ENCODE data around the gene ALMS1. TPM values are rescaled to one million over a fixed set of nuclear protein-coding genes. Genes with fewer than 3 reads are reported as not detected.

ALMS1 gene
- total and polyA plus RNA-seq, 2 donors (not counting 3 experiments of a cell fraction or from before 2014, with no cell fraction given): 5.7 to 15.4 TPM

- no peak overlapping the region for H2AFZ ChIP-seq (ENCODE audit: low read depth, low read length)
- H3K9me3 ChIP-seq (replicated peaks; ENCODE audit: control insufficient read depth, insufficient read depth, low read length): no peaks in the 10 kb centered on the region
- H3K27me3 ChIP-seq (ENCODE audit: control insufficient read depth in 2 of 2, insufficient read depth in 2 of 2, low read length in 2 of 2): peaks cover 12 to 17% of the 10 kb centered on the region in 2 experiments
- no peak overlapping the region for H3K4me3 ChIP-seq (replicated peaks in 1 of 3; ENCODE audit: insufficient read depth in 1 of 3, low read depth in 1 of 3, low read length in 3 of 3)
- intact Hi-C loops (cut with micrococcal nuclease): no loop called here
- DNase-seq (ENCODE audit: low read depth, low spot score) (no peak), FAIRE-seq (no peak)
- ChIA-PET CTCF (interaction anchor here (2.9 kb wide), 1 partner anchor 10 kb away, joined by 20 read pairs; no protein-coding TSS in a partner anchor), POLR2A (no interaction called here)
- no TSS peak for BruUV-seq (replicated peaks)
- no peaks in the 10 kb centered on the region for H3K79me2 ChIP-seq (ENCODE audit: control insufficient read depth, insufficient read depth, low read length)
- no peaks in the 10 kb centered on the region for H3K4me1 ChIP-seq (ENCODE audit: control insufficient read depth, extremely low read depth, insufficient read depth, low read length)
- H3K36me3 ChIP-seq (ENCODE audit: control insufficient read depth in 2 of 2, extremely low read depth in 1 of 2, insufficient read depth in 2 of 2, low read length in 2 of 2): no peaks in the 10 kb centered on the region
- no peak overlapping the region for H3K4me2 ChIP-seq (ENCODE audit: insufficient read depth, low read length)
- H3K27ac ChIP-seq (ENCODE audit: insufficient read depth, low read depth, low read length): no peak overlapping the region
- dilution Hi-C loops (cut with MboI; ENCODE audit: extremely low pct_ligation_motif_present, low sequenced_read_pairs): no loop called here
- no peak for TF ChIP-seq FOS (IDR thresholded peaks at IDR 0.05; ENCODE audit: borderline replicate concordance, insufficient read depth, low read length)
- no peak for TF ChIP-seq POLR2A (IDR thresholded peaks at IDR 0.05; ENCODE audit: low read depth, low read length)
- TF ChIP-seq GATA2 (IDR thresholded peaks at IDR 0.05; ENCODE audit: insufficient read depth, insufficient read length, low read depth, low read length): no peak
- H4K20me1 ChIP-seq (replicated peaks; ENCODE audit: control insufficient read depth, extremely low read depth, insufficient read depth, low read length): no peaks in the 10 kb centered on the region
- H3K9ac ChIP-seq (replicated peaks; ENCODE audit: extremely low read depth, insufficient read depth, low read length): no peak overlapping the region
- no peaks in the 10 kb centered on the region for H3K9me1 ChIP-seq (replicated peaks; ENCODE audit: control insufficient read depth, extremely low read depth, insufficient read depth, low read length)
Measured at GRCh38 chr2:73370348-73370747, 15.3 kb upstream of the ALMS1 start.

GRCh38 chr2:73373344-73373743 is 12.3 kb upstream of the ALMS1 start:
- CTCF ChIA-PET: interaction anchor here (1.6 kb wide), 1 partner anchor 13 kb away, joined by 5 read pairs; no protein-coding TSS in a partner anchor
- POLR2A ChIA-PET: no interaction called here
- no peak overlapping the region for H3K9ac ChIP-seq (replicated peaks; ENCODE audit: extremely low read depth, insufficient read depth, low read length)

More at GRCh38 chr2:73373344-73373743, 12.3 kb upstream of the ALMS1 start:
- H3K4me3 ChIP-seq (replicated peaks in 1 of 3; ENCODE audit: insufficient read depth in 1 of 3, low read depth in 1 of 3, low read length in 3 of 3): no peak overlapping the region
- H3K36me3 ChIP-seq (ENCODE audit: control insufficient read depth in 2 of 2, extremely low read depth in 1 of 2, insufficient read depth in 2 of 2, low read length in 2 of 2): no peaks in the 10 kb centered on the region
- intact Hi-C loops (cut with micrococcal nuclease): no loop called here
- H3K9me1 ChIP-seq (replicated peaks; ENCODE audit: control insufficient read depth, extremely low read depth, insufficient read depth, low read length): no peaks in the 10 kb centered on the region
- peaks cover 14 to 18% of the 10 kb centered on the region in 2 experiments for H3K27me3 ChIP-seq (ENCODE audit: control insufficient read depth in 2 of 2, insufficient read depth in 2 of 2, low read length in 2 of 2)
- no peak overlapping the region for H3K27ac ChIP-seq (ENCODE audit: insufficient read depth, low read depth, low read length)
- no peaks in the 10 kb centered on the region for H3K4me1 ChIP-seq (ENCODE audit: control insufficient read depth, extremely low read depth, insufficient read depth, low read length)
- H2AFZ ChIP-seq (ENCODE audit: low read depth, low read length): no peak overlapping the region
- dilution Hi-C loops (cut with MboI; ENCODE audit: extremely low pct_ligation_motif_present, low sequenced_read_pairs): no loop called here
- no peaks in the 10 kb centered on the region for H4K20me1 ChIP-seq (replicated peaks; ENCODE audit: control insufficient read depth, extremely low read depth, insufficient read depth, low read length)
- H3K9me3 ChIP-seq (replicated peaks; ENCODE audit: control insufficient read depth, insufficient read depth, low read length): no peaks in the 10 kb centered on the region
- BruUV-seq (replicated peaks): no TSS peak
- H3K4me2 ChIP-seq (ENCODE audit: insufficient read depth, low read length): no peak overlapping the region
- H3K79me2 ChIP-seq (ENCODE audit: control insufficient read depth, insufficient read depth, low read length): no peaks in the 10 kb centered on the region
- DNase-seq (ENCODE audit: low read depth, low spot score) (no peak), FAIRE-seq (no peak)
- TF ChIP-seq MYC (IDR thresholded peaks at IDR 0.05; ENCODE audit: low read depth, low read length): no peak
- TF ChIP-seq CTCF (IDR thresholded peaks at IDR 0.05; ENCODE audit: extremely low read depth in 1 of 2, insufficient read depth in 1 of 2, low read depth in 1 of 2, low read length in 2 of 2): no peak
- no peak for TF ChIP-seq MAX (IDR thresholded peaks at IDR 0.05; ENCODE audit: insufficient read depth, insufficient read length)
- no peak for TF ChIP-seq FOS (IDR thresholded peaks at IDR 0.05; ENCODE audit: borderline replicate concordance, insufficient read depth, low read length)
- no peak for TF ChIP-seq EZH2 (IDR thresholded peaks at IDR 0.05; ENCODE audit: borderline replicate concordance, low read depth, low read length, severe bottlenecking)
- no peak for TF ChIP-seq GATA2 (IDR thresholded peaks at IDR 0.05; ENCODE audit: insufficient read depth, insufficient read length, low read depth, low read length)
- no peak for TF ChIP-seq POLR2AphosphoS5 (IDR thresholded peaks at IDR 0.05; ENCODE audit: insufficient read depth, low read depth, low read length)
- no peak for TF ChIP-seq JUN (IDR thresholded peaks at IDR 0.05; ENCODE audit: borderline replicate concordance, insufficient read depth, insufficient read length, low read depth)
- TF ChIP-seq POLR2A (IDR thresholded peaks at IDR 0.05; ENCODE audit: low read depth, low read length): no peak
